Measurements from ENCODE around the gene SLC4A5. TPM values are rescaled to one million over a fixed set of nuclear protein-coding genes. Genes with fewer than 3 reads are reported as not detected.

The SLC4A5 gene
- total and polyA plus RNA-seq, 8 donors = 0.12 to 4.8 (median 0.58) TPM; not detected in 1

GRCh38 chr2:74278176-74278575 is 65.0 kb downstream of the SLC4A5 start:
- no peaks in the 10 kb centered on the region for H3K9me3 ChIP-seq
- no peaks in the 10 kb centered on the region for H3K4me1 ChIP-seq
- intact Hi-C loops (cut with DNase I; ENCODE audit: low total_unique reads) = no loop called here
- WGBS, 5 donors = 72 to 85% (median 80%) methylated on average over 2 of the region's 2 CpGs
- no peaks in the 10 kb centered on the region for H3K27me3 ChIP-seq
- DNase-seq = no peak
- H3K27ac ChIP-seq = no peak overlapping the region
- peaks cover 0 to 14% (median 4%) of the 10 kb centered on the region in 4 donors for H3K36me3 ChIP-seq
- TF ChIP-seq POLR2A (IDR thresholded peaks at IDR 0.05) (no peak), POLR2AphosphoS5 (IDR thresholded peaks at IDR 0.05) (no peak), EP300 (IDR thresholded peaks at IDR 0.05) (no peak)
- TF ChIP-seq, protein P1, sequence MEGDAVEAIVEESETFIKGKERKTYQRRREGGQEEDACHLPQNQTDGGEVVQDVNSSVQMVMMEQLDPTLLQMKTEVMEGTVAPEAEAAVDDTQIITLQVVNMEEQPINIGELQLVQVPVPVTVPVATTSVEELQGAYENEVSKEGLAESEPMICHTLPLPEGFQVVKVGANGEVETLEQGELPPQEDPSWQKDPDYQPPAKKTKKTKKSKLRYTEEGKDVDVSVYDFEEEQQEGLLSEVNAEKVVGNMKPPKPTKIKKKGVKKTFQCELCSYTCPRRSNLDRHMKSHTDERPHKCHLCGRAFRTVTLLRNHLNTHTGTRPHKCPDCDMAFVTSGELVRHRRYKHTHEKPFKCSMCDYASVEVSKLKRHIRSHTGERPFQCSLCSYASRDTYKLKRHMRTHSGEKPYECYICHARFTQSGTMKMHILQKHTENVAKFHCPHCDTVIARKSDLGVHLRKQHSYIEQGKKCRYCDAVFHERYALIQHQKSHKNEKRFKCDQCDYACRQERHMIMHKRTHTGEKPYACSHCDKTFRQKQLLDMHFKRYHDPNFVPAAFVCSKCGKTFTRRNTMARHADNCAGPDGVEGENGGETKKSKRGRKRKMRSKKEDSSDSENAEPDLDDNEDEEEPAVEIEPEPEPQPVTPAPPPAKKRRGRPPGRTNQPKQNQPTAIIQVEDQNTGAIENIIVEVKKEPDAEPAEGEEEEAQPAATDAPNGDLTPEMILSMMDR (IDR thresholded peaks at IDR 0.05) = no peak
- H3K4me3 ChIP-seq = no peak overlapping the region

GRCh38 chr2:74275228-74275627 is 68.0 kb downstream of the SLC4A5 start:
- Histone ChIP-seq H3K4me3 (no peak overlapping the region), H3K27me3 (no peaks in the 10 kb centered on the region), H3K36me3 (peaks cover 0 to 7% (median 0%) of the 10 kb centered on the region in 4 donors), H3K9me3 (no peaks in the 10 kb centered on the region), H3K4me1 (no peaks in the 10 kb centered on the region), H3K27ac (no peak overlapping the region)
- DNase-seq = no peak
- TF ChIP-seq, protein P1 (IDR thresholded peaks at IDR 0.05) = no peak
- TF ChIP-seq POLR2A (IDR thresholded peaks at IDR 0.05) (no peak), POLR2AphosphoS5 (IDR thresholded peaks at IDR 0.05) (no peak), EP300 (IDR thresholded peaks at IDR 0.05) (no peak)
- intact Hi-C loops (cut with DNase I; ENCODE audit: low total_unique reads) = no loop called here
- 90 to 100% (median 93%) methylated on average over 1 of the region's 1 CpG for WGBS, 5 donors

DNA sequence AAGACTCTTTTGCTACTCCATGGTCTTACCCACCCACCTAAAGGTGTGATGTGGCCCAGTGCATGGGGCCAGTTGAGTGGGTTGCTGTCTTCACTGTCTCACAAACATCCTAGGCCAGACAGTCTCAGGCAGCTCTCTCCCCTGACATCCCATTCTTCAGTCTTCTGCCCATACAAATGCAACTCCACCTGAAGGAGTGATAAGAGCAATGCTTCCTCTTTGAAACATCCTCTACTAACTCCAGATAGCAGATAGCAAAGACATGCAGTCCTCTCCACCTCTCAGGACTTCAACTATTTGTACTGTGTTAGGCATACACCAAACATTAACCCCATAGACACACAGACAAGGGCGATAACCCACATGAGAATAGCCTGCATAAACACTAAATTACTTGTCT is 73.5 kb downstream of the SLC4A5 start:
- no peak for TF ChIP-seq POLR2A (IDR thresholded peaks at IDR 0.05)
- TF ChIP-seq EP300 (IDR thresholded peaks at IDR 0.05) = no peak
- TF ChIP-seq, protein P1 (IDR thresholded peaks at IDR 0.05) = no peak
- no peak for TF ChIP-seq POLR2AphosphoS5 (IDR thresholded peaks at IDR 0.05)
- Histone ChIP-seq H3K27me3 (no peaks in the 10 kb centered on the region), H3K4me1 (no peaks in the 10 kb centered on the region), H3K36me3 (no peaks in the 10 kb centered on the region), H3K4me3 (no peak overlapping the region), H3K27ac (no peak overlapping the region), H3K9me3 (no peaks in the 10 kb centered on the region)
- no peak for DNase-seq
- intact Hi-C loops (cut with DNase I; ENCODE audit: low total_unique reads) = no loop called here
- WGBS, 5 donors = 86 to 100% (median 88%) methylated on average over 1 of the region's 1 CpG

DNA sequence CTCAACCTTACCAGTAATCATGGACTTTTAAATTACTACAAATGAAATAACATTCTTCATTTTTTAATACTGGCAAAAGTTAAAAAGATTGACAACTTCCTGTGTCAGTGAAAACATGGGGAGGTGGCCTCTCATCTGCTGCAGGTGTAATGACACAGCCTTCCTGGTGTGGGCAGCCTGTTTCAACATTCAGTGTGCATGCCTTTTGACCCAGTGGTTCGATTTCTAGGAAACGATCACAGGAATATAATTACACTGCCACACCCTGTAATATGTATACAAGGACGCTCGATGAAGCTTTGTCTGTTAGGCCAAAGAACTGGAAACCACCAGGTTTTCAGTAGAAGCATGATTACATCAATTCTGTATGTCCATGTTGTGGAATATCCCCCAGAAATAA is 76.1 kb downstream of the SLC4A5 start:
- peak; percentile 53 to 87 for DNase-seq
- no peaks in the 10 kb centered on the region for H3K9me3 ChIP-seq
- intact Hi-C loops (cut with DNase I; ENCODE audit: low total_unique reads) = no loop called here
- H3K27ac ChIP-seq = no peak overlapping the region
- TF ChIP-seq POLR2A (IDR thresholded peaks at IDR 0.05) (no peak), POLR2AphosphoS5 (IDR thresholded peaks at IDR 0.05) (peak in 1 of 3 donors; percentile 58), EP300 (IDR thresholded peaks at IDR 0.05) (no peak)
- TF ChIP-seq, protein P1 (IDR thresholded peaks at IDR 0.05) = peak in 5 of 7 experiments; percentile 19 to 55 (median 36)
- H3K27me3 ChIP-seq = no peaks in the 10 kb centered on the region
- H3K4me3 ChIP-seq = no peak overlapping the region
- 10 to 31% (median 18%) methylated on average over 4 of the region's 4 CpGs for WGBS, 5 donors
- no peaks in the 10 kb centered on the region for H3K36me3 ChIP-seq
- no peaks in the 10 kb centered on the region for H3K4me1 ChIP-seq
